GM11168 (cell line): ENCODE results near the gene ATF2.
"Not testable (repeated sequence)": the region's sequence is repeated elsewhere in the genome, so short reads cannot be mapped to it uniquely, and the experiment has no call there.

ENCODE experiments used
- in situ Hi-C: fragments of 300-500 bp; cut with MboI; formaldehyde crosslinking; loops from one replicate; pipeline ENCODE4 v1.12.0; 2022; ENCODE audit warnings: low sequenced_read_pairs; ENCODE audit not compliant: unreplicated experiment

ATF2 gene

GRCh38 chr2:175107146-175107545 is 60.9 kb downstream of the ATF2 start:
- in situ Hi-C loops: no loop called here

- in situ Hi-C loops: no loop called here
These were observed 64.8 kb downstream of the ATF2 start for GRCh38 chr2:175103191-175103590.

GRCh38 chr2:175101514-175101913 is 66.5 kb downstream of the ATF2 start:
- in situ Hi-C loops: no loop called here

GRCh38 chr2:175097297-175097696 is 70.7 kb downstream of the ATF2 start:
- in situ Hi-C loops: no loop called here

GRCh38 chr2:175084117-175084516 is 83.9 kb downstream of the ATF2 start:
- in situ Hi-C loops: not testable (repeated sequence)

- in situ Hi-C loops: no loop called here
These were observed 87.5 kb downstream of the ATF2 start for GRCh38 chr2:175080479-175080878.

- in situ Hi-C loops: no loop called here
These were observed 91.7 kb downstream of the ATF2 start for GRCh38 chr2:175076272-175076671.

- in situ Hi-C loops: no loop called here
These were observed 93.5 kb downstream of the ATF2 start for GRCh38 chr2:175074478-175074877.

GRCh38 chr2:175068534-175068933 is 99.5 kb downstream of the ATF2 start:
- in situ Hi-C loops: no loop called here

GRCh38 chr2:175066411-175066810 is 101.6 kb downstream of the ATF2 start:
- in situ Hi-C loops: no loop called here

- in situ Hi-C loops: no loop called here
These were observed 103.2 kb downstream of the ATF2 start for GRCh38 chr2:175064797-175065196.

GRCh38 chr2:175063741-175064140 is 104.3 kb downstream of the ATF2 start:
- in situ Hi-C loops: no loop called here

- in situ Hi-C loops: no loop called here
These were observed 105.0 kb downstream of the ATF2 start for GRCh38 chr2:175062787-175063585.

GRCh38 chr2:175057078-175057685 is 110.8 kb downstream of the ATF2 start:
- in situ Hi-C loops: no loop called here

GRCh38 chr2:175055993-175056392 is 112.0 kb downstream of the ATF2 start:
- in situ Hi-C loops: no loop called here

- in situ Hi-C loops: no loop called here
These were observed 113.7 kb downstream of the ATF2 start for GRCh38 chr2:175054340-175054739.

GRCh38 chr2:175049661-175050060 is 118.3 kb downstream of the ATF2 start:
- in situ Hi-C loops: no loop called here

GRCh38 chr2:175048275-175048674 is 119.7 kb downstream of the ATF2 start:
- in situ Hi-C loops: no loop called here

- in situ Hi-C loops: no loop called here
These were observed 128.5 kb downstream of the ATF2 start for GRCh38 chr2:175039490-175039889.

GRCh38 chr2:175039031-175039430 is 129.0 kb downstream of the ATF2 start:
- in situ Hi-C loops: no loop called here

GRCh38 chr2:175037941-175038340 is 130.1 kb downstream of the ATF2 start:
- in situ Hi-C loops: no loop called here

GRCh38 chr2:175036582-175037018 is 131.4 kb downstream of the ATF2 start:
- in situ Hi-C loops: no loop called here
